Activated CD4-positive, alpha-beta memory T cell treated with anti-CD3 and anti-CD28 coated beads, Interleukin-2, amount 10 ng/mL, durations not matched to agents 7 days and 5 days (primary cell): ENCODE data around the gene IL11RA. TPM values are rescaled to one million over a fixed set of nuclear protein-coding genes. Genes with fewer than 3 reads are reported as not detected.

Source experiments
- CTCF ChIA-PET: fragments of 350-600 bp; sonication (Branson Sonifier 250); formaldehyde crosslinking; loops from one replicate; lab custom pipeline; 2021; ENCODE audit warnings: antibody characterized with exemption, inconsistent platforms; lab: Charles Lee
- POLR2A ChIA-PET: fragments of 350-600 bp; sonication (Branson Sonifier 250); formaldehyde crosslinking; loops from one replicate; lab custom pipeline; 2021; ENCODE audit warnings: antibody characterized with exemption; lab: Charles Lee
- DNase-seq: peaks from one replicate; pipeline ENCODE4 v3.0.0-alpha.2; 2020
- H3K27ac Mint-ChIP-seq: one replicate; pipeline ENCODE4 v1.8.0; 2021; ENCODE audit warnings: mild to moderate bottlenecking, mixed read lengths
- H3K27me3 Mint-ChIP-seq: one replicate; pipeline ENCODE4 v1.8.0; 2021; ENCODE audit warnings: mixed read lengths
- H3K36me3 Mint-ChIP-seq: one replicate; pipeline ENCODE4 v1.8.0; 2021; ENCODE audit warnings: low read depth, mixed read lengths
- H3K4me1 Mint-ChIP-seq: one replicate; pipeline ENCODE4 v1.8.0; 2021; ENCODE audit warnings: mixed read lengths
- H3K4me3 Mint-ChIP-seq: one replicate; pipeline ENCODE4 v1.8.0; 2021; ENCODE audit warnings: mild to moderate bottlenecking, mixed read lengths
- H3K9me3 Mint-ChIP-seq: one replicate; pipeline ENCODE4 v1.8.0; 2021; ENCODE audit warnings: mixed read lengths
- total RNA-seq, 2 experiments: library from RNA; stranded (reverse); gene quantifications; one replicate each; pipeline ENCODE4 v1.2.3, GENCODE V29; 2021

The IL11RA gene
- total RNA-seq, 2 experiments from 2014 or later, result 51.5 to 54.0 TPM

DNA sequence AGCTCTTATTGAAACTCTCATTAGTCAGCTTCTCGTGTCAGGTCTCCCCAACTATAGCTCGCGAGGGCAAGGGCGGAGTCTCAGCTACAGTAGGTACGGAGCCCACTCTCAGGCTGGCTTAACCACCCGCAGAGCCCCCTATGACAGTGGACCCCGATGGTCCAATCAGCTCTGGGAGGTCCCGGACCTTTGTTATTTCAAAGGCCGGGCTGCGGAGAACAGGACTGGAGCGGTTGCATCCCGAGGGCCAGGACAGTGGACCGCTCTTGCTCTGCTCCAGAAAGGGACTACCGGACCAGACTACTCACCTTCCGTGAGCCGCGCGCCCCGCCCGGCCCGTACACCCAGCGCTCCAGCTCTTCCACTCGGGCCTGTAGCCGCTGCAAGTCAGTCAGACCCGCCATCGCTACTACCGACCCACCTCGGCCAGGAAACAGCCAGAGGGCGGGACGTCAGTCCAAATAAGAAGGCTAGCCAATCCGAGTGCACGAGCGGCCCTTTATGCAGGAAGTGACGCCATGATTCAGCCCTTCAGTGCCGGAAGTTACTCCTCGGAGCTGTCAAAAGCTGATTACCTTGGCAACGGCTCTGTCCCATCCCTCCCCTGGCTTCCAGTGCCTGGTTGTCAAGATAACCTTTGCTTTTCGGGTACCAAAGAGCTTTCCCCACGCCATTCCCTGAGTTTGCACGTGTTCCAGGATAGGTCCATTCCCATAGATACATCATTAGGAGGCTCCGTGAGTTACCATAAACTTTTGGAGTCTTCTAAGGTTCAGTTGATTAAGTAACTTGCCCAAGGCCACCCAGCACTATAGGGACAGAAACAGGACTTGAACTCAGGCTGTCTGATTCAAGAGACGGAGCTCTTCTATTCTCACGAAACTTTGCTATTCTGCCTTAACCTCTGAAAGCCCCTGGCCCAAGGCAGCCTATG, 31.7 kb upstream of the IL11RA start, which contains the start of gene DCTN3:
Gene DCTN3 (minus strand): TSS at position 435 of the 934 bp plus-strand sequence. CDS start 31 bp downstream, at position 404.
- H3K4me1 Mint-ChIP-seq, result peaks cover 33% of the 10 kb centered on the region
- H3K27ac Mint-ChIP-seq, result peak within 1 kb of the TSS; percentile 75
- H3K27me3 Mint-ChIP-seq, result peaks cover 28% of the 10 kb centered on the region
- ChIA-PET CTCF (interaction anchor here (0.6 to 5.0 kb wide), 12 partner anchors 8 to 85 kb away, joined by 3 to 77 read pairs (median 4); partner anchors contain the start of genes ARID3C, GALT, RPP25L and SIGMAR1), POLR2A (interaction anchor here (0.6 to 4.9 kb wide), 13 partner anchors 9 to 243 kb away, joined by 3 to 96 read pairs (median 3); partner anchors contain the start of genes ARID3C, DNAI1, FAM219A and GALT)
- peaks cover 22% of the 10 kb centered on the region for H3K36me3 Mint-ChIP-seq
- peak within 1 kb of the TSS; percentile 86 for H3K4me3 Mint-ChIP-seq
- no peaks in the 10 kb centered on the region for H3K9me3 Mint-ChIP-seq
- DNase-seq, result peak; percentile 94

GRCh38 chr9:34623374-34624235, 28.4 kb upstream of the IL11RA start:
- Mint-ChIP-seq H3K9me3 (no peaks in the 10 kb centered on the region), H3K27me3 (peaks cover 59% of the 10 kb centered on the region), H3K36me3 (peaks cover 9% of the 10 kb centered on the region), H3K4me3 (no peak overlapping the region), H3K27ac (no peak overlapping the region), H3K4me1 (peaks cover 37% of the 10 kb centered on the region)
- DNase-seq, result no peak
- ChIA-PET CTCF (interaction anchor here (5.0 kb wide), 1 partner anchor 13 kb away, joined by 77 read pairs; the partner anchor contains the start of gene SIGMAR1), POLR2A (interaction anchor here (1.3 to 4.9 kb wide), 2 partner anchors 12 to 13 kb away, joined by 3 to 96 read pairs; partner anchors contain the start of gene SIGMAR1)

- H3K27me3 Mint-ChIP-seq, result peaks cover 66% of the 10 kb centered on the region
- H3K9me3 Mint-ChIP-seq, result no peaks in the 10 kb centered on the region
- H3K4me1 Mint-ChIP-seq, result peaks cover 32% of the 10 kb centered on the region
- ChIA-PET CTCF (interaction anchor here (1.6 to 2.1 kb wide), 2 partner anchors 10 to 14 kb away, joined by 7 to 18 read pairs; no protein-coding TSS in a partner anchor), POLR2A (interaction anchor here (0.8 to 2.1 kb wide), 3 partner anchors 9 to 13 kb away, joined by 4 to 15 read pairs (median 8); partner anchors contain the start of gene SIGMAR1)
- H3K36me3 Mint-ChIP-seq, result peaks cover 9% of the 10 kb centered on the region
- no peak for DNase-seq
- no peak overlapping the region for H3K4me3 Mint-ChIP-seq
- H3K27ac Mint-ChIP-seq, result no peak overlapping the region
Observed at GRCh38 chr9:34624475-34625185, 27.4 kb upstream of the IL11RA start.

DNA sequence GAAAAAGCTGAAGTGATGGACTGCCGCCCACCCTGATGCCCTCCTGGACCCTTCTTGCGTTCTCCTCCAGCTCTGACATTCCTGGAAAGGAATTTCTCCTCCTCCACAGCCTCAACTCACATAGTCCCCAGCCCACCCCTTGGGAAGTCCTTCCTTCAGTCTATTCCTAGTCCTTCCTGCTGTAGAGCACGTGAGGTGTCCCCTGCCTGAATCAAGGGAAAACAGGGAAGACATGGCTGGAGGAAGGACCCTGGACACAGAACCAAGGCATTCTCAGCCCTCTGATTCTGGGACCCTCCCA, 26.8 kb upstream of the IL11RA start:
- ChIA-PET CTCF (interaction anchor here (1.4 to 2.1 kb wide), 3 partner anchors 10 to 21 kb away, joined by 7 to 18 read pairs (median 7); partner anchors contain the start of gene GALT), POLR2A (interaction anchor here (0.8 to 2.1 kb wide), 3 partner anchors 9 to 13 kb away, joined by 4 to 15 read pairs (median 8); partner anchors contain the start of gene SIGMAR1)
- H3K27me3 Mint-ChIP-seq, result peaks cover 71% of the 10 kb centered on the region
- H3K9me3 Mint-ChIP-seq, result no peaks in the 10 kb centered on the region
- no peak overlapping the region for H3K27ac Mint-ChIP-seq
- no peak overlapping the region for H3K4me3 Mint-ChIP-seq
- peaks cover 9% of the 10 kb centered on the region for H3K36me3 Mint-ChIP-seq
- no peak for DNase-seq
- peaks cover 29% of the 10 kb centered on the region for H3K4me1 Mint-ChIP-seq

- Mint-ChIP-seq H3K9me3 (no peaks in the 10 kb centered on the region), H3K4me1 (peaks cover 20% of the 10 kb centered on the region), H3K36me3 (peaks cover 5% of the 10 kb centered on the region), H3K27ac (no peak overlapping the region), H3K4me3 (peak overlapping the region; percentile 71), H3K27me3 (peaks cover 65% of the 10 kb centered on the region)
- DNase-seq, result no peak
- ChIA-PET POLR2A (interaction anchor here (1.4 to 3.8 kb wide), 2 partner anchors 8 to 19 kb away, joined by 3 to 17 read pairs; partner anchors contain the start of genes DCTN3 and GALT), CTCF (interaction anchor here (0.7 to 1.7 kb wide), 4 partner anchors 8 to 19 kb away, joined by 3 to 7 read pairs (median 4); partner anchors contain the start of genes RPP25L and SIGMAR1)
Observed at GRCh38 chr9:34627716-34628655, 24.0 kb upstream of the IL11RA start.

- Mint-ChIP-seq H3K4me1 (peaks cover 17% of the 10 kb centered on the region), H3K36me3 (peaks cover 5% of the 10 kb centered on the region), H3K9me3 (no peaks in the 10 kb centered on the region), H3K4me3 (peak within 1 kb of the TSS; percentile 71), H3K27ac (no peak within 1 kb of the TSS), H3K27me3 (peaks cover 60% of the 10 kb centered on the region)
- DNase-seq, result peak; percentile 45
- ChIA-PET CTCF (interaction anchor here (0.7 to 3.4 kb wide), 5 partner anchors 9 to 18 kb away, joined by 3 to 8 read pairs (median 4); partner anchors contain the start of genes GALT, RPP25L and SIGMAR1), POLR2A (interaction anchor here (1.4 to 3.8 kb wide), 3 partner anchors 8 to 18 kb away, joined by 3 to 17 read pairs (median 6); partner anchors contain the start of genes DCTN3, GALT and SIGMAR1)
Observed at GRCh38 chr9:34628656-34629490, 23.1 kb upstream of the IL11RA start, which contains the start of gene ARID3C. ARID3C (minus strand) TSS chr9:34629066; CDS start chr9:34628014, 1,052 bp downstream.

DNA sequence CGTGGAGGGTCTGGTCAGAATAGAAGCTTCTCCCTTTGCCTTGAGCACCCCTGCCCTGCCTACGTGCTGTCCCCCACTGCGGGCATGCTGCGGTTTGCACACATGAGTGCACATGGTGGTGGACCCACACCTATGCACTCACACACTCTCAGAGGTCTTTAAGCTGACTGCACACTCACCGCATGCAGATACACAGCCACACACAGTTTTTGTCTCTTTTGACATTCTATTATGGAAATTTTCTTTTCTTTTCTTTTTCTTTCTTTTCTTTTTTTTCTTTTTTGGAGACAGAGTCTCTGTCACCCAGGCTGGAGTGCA, 22.5 kb upstream of the IL11RA start:
- Mint-ChIP-seq H3K4me3 (peak overlapping the region; percentile 58), H3K9me3 (no peaks in the 10 kb centered on the region), H3K27me3 (peaks cover 55% of the 10 kb centered on the region), H3K27ac (no peak overlapping the region), H3K36me3 (peaks cover 5% of the 10 kb centered on the region), H3K4me1 (peaks cover 19% of the 10 kb centered on the region)
- no peak for DNase-seq
- ChIA-PET POLR2A (interaction anchor here (1.4 to 3.8 kb wide), 3 partner anchors 8 to 17 kb away, joined by 3 to 17 read pairs (median 6); partner anchors contain the start of genes DCTN3, GALT and SIGMAR1), CTCF (interaction anchor here (1.4 to 3.4 kb wide), 3 partner anchors 10 to 17 kb away, joined by 4 to 8 read pairs (median 7); partner anchors contain the start of genes GALT and RPP25L)

DNA sequence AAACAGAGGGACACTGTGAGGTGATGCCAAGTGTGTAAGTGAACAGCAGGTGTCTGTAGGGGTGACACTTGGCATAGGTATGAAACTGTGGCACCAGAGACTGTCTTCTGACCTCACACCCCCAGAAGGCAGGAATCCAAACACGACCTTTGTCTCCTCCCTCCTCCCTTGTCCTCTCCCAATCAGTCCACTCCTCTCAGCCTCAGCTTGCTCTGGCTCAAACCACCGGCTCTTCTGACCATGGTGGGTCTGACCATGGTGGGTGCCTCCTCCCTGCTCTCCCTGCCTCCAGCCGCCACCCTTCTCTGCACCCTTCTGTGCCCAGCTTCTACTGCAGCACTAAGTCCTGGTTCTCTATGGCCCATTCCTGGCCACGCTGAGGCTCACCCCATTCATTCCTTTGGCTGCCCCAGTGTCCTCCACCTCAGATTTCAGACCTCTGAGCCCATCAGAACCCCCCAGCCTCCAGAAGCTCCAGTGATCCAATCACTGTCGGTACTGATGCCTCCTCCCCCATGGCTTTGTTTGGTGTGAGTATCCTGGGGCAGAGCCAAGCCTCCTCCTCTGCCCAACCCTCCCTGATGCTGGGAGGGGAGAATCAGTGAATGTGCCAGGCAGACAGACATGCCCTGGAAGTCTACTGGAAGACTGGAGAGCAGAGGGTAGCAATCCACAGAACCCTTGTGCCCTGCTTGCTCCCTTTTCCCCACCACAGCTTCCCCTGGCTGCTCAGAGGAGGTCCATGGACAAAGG, 21.4 kb upstream of the IL11RA start:
- Mint-ChIP-seq H3K36me3 (peaks cover 10% of the 10 kb centered on the region), H3K27ac (no peak overlapping the region), H3K9me3 (no peaks in the 10 kb centered on the region), H3K4me3 (no peak overlapping the region), H3K27me3 (peaks cover 50% of the 10 kb centered on the region), H3K4me1 (peaks cover 30% of the 10 kb centered on the region)
- ChIA-PET CTCF (interaction anchor here (1.1 to 8.5 kb wide), 3 partner anchors 16 to 26 kb away, joined by 4 to 125 read pairs (median 8); partner anchors contain the start of genes GALT and RPP25L), POLR2A (interaction anchor here (1.0 to 3.8 kb wide), 3 partner anchors 10 to 16 kb away, joined by 4 to 17 read pairs (median 6); partner anchors contain the start of genes DCTN3 and GALT)
- no peak for DNase-seq

- H3K27me3 Mint-ChIP-seq, result peaks cover 25% of the 10 kb centered on the region
- peaks cover 20% of the 10 kb centered on the region for H3K36me3 Mint-ChIP-seq
- H3K9me3 Mint-ChIP-seq, result no peaks in the 10 kb centered on the region
- H3K27ac Mint-ChIP-seq, result no peak overlapping the region
- peaks cover 45% of the 10 kb centered on the region for H3K4me1 Mint-ChIP-seq
- no peak for DNase-seq
- POLR2A ChIA-PET, result interaction anchor here (0.6 to 7.0 kb wide), 8 partner anchors 8 to 22 kb away, joined by 3 to 96 read pairs (median 4); partner anchors contain the start of genes DCTN3, GALT and RPP25L
- no peak overlapping the region for H3K4me3 Mint-ChIP-seq
- CTCF ChIA-PET, result interaction anchor here (0.6 to 8.5 kb wide), 10 partner anchors 12 to 69 kb away, joined by 3 to 131 read pairs (median 8); partner anchors contain the start of genes CCL27, DCTN3, GALT and IL11RA
Observed at GRCh38 chr9:34633166-34633565, 18.8 kb upstream of the IL11RA start.
